ENCODE measurements around the gene MYH11.
"Not testable (repeated sequence)": the region's sequence is repeated elsewhere in the genome, so short reads cannot be mapped to it uniquely, and the experiment has no call there.

MYH11 gene

GRCh38 chr16:15849209-15849981, 7.4 kb downstream of the MYH11 start:
- H3K27ac ChIP-seq = no peak overlapping the region
- TF ChIP-seq, protein P1, sequence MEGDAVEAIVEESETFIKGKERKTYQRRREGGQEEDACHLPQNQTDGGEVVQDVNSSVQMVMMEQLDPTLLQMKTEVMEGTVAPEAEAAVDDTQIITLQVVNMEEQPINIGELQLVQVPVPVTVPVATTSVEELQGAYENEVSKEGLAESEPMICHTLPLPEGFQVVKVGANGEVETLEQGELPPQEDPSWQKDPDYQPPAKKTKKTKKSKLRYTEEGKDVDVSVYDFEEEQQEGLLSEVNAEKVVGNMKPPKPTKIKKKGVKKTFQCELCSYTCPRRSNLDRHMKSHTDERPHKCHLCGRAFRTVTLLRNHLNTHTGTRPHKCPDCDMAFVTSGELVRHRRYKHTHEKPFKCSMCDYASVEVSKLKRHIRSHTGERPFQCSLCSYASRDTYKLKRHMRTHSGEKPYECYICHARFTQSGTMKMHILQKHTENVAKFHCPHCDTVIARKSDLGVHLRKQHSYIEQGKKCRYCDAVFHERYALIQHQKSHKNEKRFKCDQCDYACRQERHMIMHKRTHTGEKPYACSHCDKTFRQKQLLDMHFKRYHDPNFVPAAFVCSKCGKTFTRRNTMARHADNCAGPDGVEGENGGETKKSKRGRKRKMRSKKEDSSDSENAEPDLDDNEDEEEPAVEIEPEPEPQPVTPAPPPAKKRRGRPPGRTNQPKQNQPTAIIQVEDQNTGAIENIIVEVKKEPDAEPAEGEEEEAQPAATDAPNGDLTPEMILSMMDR (conservative IDR thresholded peaks at IDR 0.05) = no peak

DNA sequence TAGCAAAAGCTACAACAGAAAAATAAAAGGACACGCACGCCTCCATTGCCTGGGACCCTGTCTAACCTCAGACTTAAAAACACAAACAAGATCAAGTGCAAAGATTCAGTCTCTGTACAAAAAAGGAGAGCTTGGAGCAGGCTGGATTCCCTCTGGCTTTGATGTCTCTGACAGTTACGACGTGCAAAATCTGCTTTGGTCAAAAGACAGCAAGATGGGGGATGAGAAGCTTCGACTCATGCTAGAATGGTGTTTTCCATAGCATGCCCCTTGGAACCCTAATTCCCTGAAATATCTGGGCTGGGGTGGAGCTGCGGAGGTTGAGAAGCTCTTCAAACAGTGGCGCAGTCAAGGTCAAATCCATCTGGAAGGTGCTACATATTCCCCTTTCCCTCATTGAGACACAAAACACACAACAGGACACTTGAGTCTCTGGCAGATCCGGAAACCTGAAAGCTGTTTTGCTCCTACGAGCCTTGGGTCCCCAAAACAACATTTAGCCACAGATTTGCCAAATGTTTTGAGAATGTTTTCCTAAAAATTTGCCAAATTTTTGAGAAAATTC, 9.1 kb downstream of the MYH11 start:
- TF ChIP-seq, protein P1 (conservative IDR thresholded peaks at IDR 0.05) = no peak
- no peak overlapping the region for H3K27ac ChIP-seq

DNA sequence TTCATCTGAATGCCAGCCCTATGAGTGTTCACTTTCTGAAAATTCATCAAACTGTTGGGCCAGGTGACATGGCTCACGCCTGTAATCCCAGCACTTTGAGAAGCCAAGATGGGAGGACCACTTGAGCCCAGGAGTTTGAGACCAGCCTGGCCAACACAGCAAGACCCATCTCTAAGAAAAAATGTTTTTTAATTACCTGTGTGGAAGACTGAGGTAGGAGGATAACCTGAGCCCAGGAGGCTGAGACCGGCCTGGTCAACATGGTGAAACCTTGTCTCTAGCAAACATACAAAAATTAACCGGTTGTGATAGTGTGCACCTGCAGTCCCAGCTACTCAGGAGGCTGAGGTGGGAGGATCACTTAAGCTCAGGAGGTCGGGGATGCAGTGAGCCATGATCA, 10.3 kb downstream of the MYH11 start:
- TF ChIP-seq, protein P1 (conservative IDR thresholded peaks at IDR 0.05) = no peak
- H3K27ac ChIP-seq = no peak overlapping the region

GRCh38 chr16:15843635-15844279, 13.1 kb downstream of the MYH11 start:
- TF ChIP-seq, protein P1 (conservative IDR thresholded peaks at IDR 0.05) = no peak
- no peak overlapping the region for H3K27ac ChIP-seq

GRCh38 chr16:15839204-15839603, 17.6 kb downstream of the MYH11 start:
- not testable (repeated sequence) for H3K27ac ChIP-seq

DNA sequence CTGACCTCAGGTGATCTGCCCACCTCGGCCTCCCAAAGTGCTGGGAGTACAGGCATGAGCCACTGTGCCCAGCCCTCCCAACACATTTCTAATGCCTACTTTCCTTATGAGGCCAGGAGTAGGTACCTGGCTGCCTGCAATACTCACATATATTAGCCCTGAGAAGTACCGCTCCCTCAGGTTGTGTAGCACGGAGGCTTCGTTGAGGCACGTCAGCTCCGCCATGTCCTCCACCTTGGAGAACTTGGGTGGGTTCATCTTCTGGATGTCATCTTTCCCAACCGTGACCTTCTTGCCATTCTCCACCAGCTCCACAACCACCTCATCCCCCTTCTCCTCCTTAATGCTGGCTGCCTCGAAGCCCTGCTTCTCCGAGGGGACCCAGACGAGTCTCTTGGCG, 19.1 kb downstream of the MYH11 start:
- no peak overlapping the region for H3K27ac ChIP-seq
- TF ChIP-seq, protein P1 (conservative IDR thresholded peaks at IDR 0.05) = no peak

DNA sequence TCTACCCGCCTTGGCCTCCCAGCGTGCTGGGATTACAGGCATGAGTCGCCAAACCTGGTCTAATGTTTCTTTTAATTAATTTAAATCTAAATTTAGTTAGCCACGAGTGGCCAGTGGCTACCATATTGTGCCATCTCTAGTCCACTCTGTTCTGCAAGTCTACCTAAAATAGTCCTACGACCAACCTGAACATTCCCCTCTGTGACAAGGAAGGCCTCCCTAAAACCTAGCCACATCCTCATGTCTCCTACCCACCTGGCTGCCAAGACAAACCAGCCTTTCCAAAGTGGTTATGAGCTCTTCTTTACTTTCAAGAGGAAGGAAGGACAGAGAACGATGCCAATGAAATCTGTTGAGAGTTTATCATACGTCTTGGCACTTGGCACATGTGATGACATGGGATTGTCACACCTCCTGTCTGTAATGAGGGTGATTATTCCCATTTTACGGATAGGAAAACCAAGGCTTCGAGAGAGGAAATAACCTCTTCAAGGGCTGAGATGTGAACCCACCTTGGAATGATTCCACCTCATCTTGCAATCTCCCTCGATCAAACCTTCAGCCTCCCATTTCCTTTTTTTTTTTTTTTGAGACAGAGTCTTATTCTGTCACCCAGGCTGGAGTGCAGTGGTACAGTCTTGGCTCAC, 19.7 kb downstream of the MYH11 start:
- TF ChIP-seq, protein P1 (conservative IDR thresholded peaks at IDR 0.05) = no peak
- H3K27ac ChIP-seq = no peak overlapping the region
